Liver (tissue), 9 donors: ENCODE measurements around the gene CYB561D2. TPM values are rescaled to one million over a fixed set of nuclear protein-coding genes. Genes with fewer than 3 reads are reported as not detected.

Experiments used
- DNase-seq: peaks from one replicate; pipeline ENCODE4 v3.0.0-alpha.2; 2017; ENCODE audit warnings: low spot score
- H3K27ac ChIP-seq, 2 donors: one replicate each; pipeline ENCODE4 v1.7.0; 2013; ENCODE audit warnings: inconsistent platforms in 2 of 2, low read length in 2 of 2, control low read depth in 1 of 2, low read depth in 1 of 2, mild to moderate bottlenecking in 1 of 2
- H3K27me3 ChIP-seq, 4 donors: one replicate each; pipeline versions ENCODE4 v1.6.1 to v1.7.0; 2013; ENCODE audit warnings: low read length in 3 of 4, inconsistent platforms in 1 of 4, mild to moderate bottlenecking in 1 of 4, moderate library complexity in 1 of 4; ENCODE audit not compliant: control insufficient read depth in 4 of 4, insufficient read depth in 4 of 4
- H3K36me3 ChIP-seq, 4 donors: one replicate each; pipeline versions ENCODE4 v1.6.1 to v1.7.0; 2013; ENCODE audit warnings: low read length in 3 of 4, mild to moderate bottlenecking in 3 of 4, low read depth in 1 of 4, moderate library complexity in 1 of 4; ENCODE audit not compliant: control insufficient read depth in 4 of 4, insufficient read depth in 3 of 4
- H3K4me1 ChIP-seq, 4 donors: one replicate each; pipeline versions ENCODE4 v1.6.1 to v1.7.0; 2013; ENCODE audit warnings: low read length in 3 of 4, mild to moderate bottlenecking in 3 of 4, moderate library complexity in 1 of 4; ENCODE audit not compliant: control insufficient read depth in 4 of 4, insufficient read depth in 4 of 4
- H3K4me3 ChIP-seq, 3 donors: one replicate each; pipeline versions ENCODE4 v1.6.1 to v1.7.0; 2013; ENCODE audit warnings: low read length in 3 of 3, control low read depth in 1 of 3, low read depth in 1 of 3, mild to moderate bottlenecking in 1 of 3
- H3K9ac ChIP-seq, 2 donors: one replicate each; pipeline ENCODE4 v1.7.0; 2013; ENCODE audit warnings: low read length in 2 of 2, mild to moderate bottlenecking in 2 of 2, moderate library complexity in 2 of 2, control low read depth in 1 of 2, low read depth in 1 of 2
- H3K9me3 ChIP-seq, 4 donors: one replicate each; pipeline versions ENCODE4 v1.6.1 to v1.7.0; 2013; ENCODE audit warnings: low read length in 3 of 4; ENCODE audit not compliant: control insufficient read depth in 4 of 4
- EGR1 ChIP-seq, 2 donors: IDR thresholded peaks; 2 replicates each; pipeline ENCODE4 v1.6.1; 2016 to 2018; ENCODE audit warnings: antibody characterized with exemption in 2 of 2, low read depth in 2 of 2
- FOXA1 ChIP-seq: IDR thresholded peaks from 2 replicates; pipeline ENCODE4 v1.6.1; 2016; ENCODE audit warnings: antibody characterized with exemption
- FOXA2 ChIP-seq: IDR thresholded peaks from 2 replicates; pipeline ENCODE4 v1.6.1; 2016; ENCODE audit warnings: antibody characterized with exemption
- GABPA ChIP-seq, 2 donors: IDR thresholded peaks in 1 of 2; conservative IDR thresholded peaks in 1 of 2; 2 replicates each; pipeline ENCODE4 v1.6.1; 2016; ENCODE audit warnings: antibody characterized with exemption in 2 of 2, mild to moderate bottlenecking in 1 of 2, moderate library complexity in 1 of 2
- HNF4A ChIP-seq, 2 donors: conservative IDR thresholded peaks; 2 replicates each; pipeline ENCODE4 v1.6.1; 2016; ENCODE audit warnings: antibody characterized with exemption in 2 of 2, mild to moderate bottlenecking in 2 of 2
- HNF4G ChIP-seq: IDR thresholded peaks from 2 replicates; pipeline ENCODE4 v1.6.1; 2016; ENCODE audit warnings: antibody characterized with exemption
- NR2F2 ChIP-seq: IDR thresholded peaks from 2 replicates; pipeline ENCODE4 v1.6.1; 2016; ENCODE audit warnings: antibody characterized with exemption
- RAD21 ChIP-seq, 2 donors: IDR thresholded peaks; 2 replicates each; pipeline ENCODE4 v1.6.1; 2016; ENCODE audit warnings: antibody characterized with exemption in 2 of 2, mild to moderate bottlenecking in 2 of 2
- RXRA ChIP-seq, 2 donors: IDR thresholded peaks; 2 replicates each; pipeline ENCODE4 v1.6.1; 2017 to 2018; ENCODE audit warnings: antibody characterized with exemption in 2 of 2, mild to moderate bottlenecking in 1 of 2
- SP1 ChIP-seq: IDR thresholded peaks from 2 replicates; pipeline ENCODE4 v1.6.1; 2018; ENCODE audit warnings: antibody characterized with exemption, mild to moderate bottlenecking
- TAF1 ChIP-seq: conservative IDR thresholded peaks from 2 replicates; pipeline ENCODE4 v1.6.1; 2016; ENCODE audit warnings: antibody characterized with exemption, mild to moderate bottlenecking
- YY1 ChIP-seq: IDR thresholded peaks from 2 replicates; pipeline ENCODE4 v1.6.1; 2016; ENCODE audit warnings: antibody characterized with exemption, mild to moderate bottlenecking
- ZBTB33 ChIP-seq: IDR thresholded peaks from 2 replicates; pipeline ENCODE4 v1.6.1; 2016; ENCODE audit warnings: antibody characterized with exemption
- WGBS: extraction: QIAGEN DNeasy Blood & Tissue Kit; methylation state at CpG from one replicate; pipeline ENCODE4 v1.1.7; 2013; 5-methylcytosine and 5-hydroxymethylcytosine counted together
- polyA plus RNA-seq, 2 donors: library from polyadenylated mRNA; stranded (reverse) in 1 of 2; unstranded in 1 of 2; fragments of 200-250 nt in 1 of 2; fragments of >200 nt in 1 of 2; fragmentation: Nextera tagmentation in 1 of 2; extraction: Ambion mirVana in 1 of 2; gene quantifications; one replicate each; pipeline versions ENCODE4 v1.2.1 to v1.2.3, GENCODE V29; 2013 to 2015
- total RNA-seq, 2 donors: library from RNA; depleted of rRNA; stranded (reverse); fragments of >200 nt; gene quantifications; one replicate each; pipeline ENCODE4 v1.2.3, GENCODE V29; 2014
- TF ChIP-seq, protein P1 (sequence below): IDR thresholded peaks from 2 replicates; pipeline ENCODE4 v1.6.1; 2016; ENCODE audit warnings: antibody characterized with exemption, mild to moderate bottlenecking
- TF ChIP-seq, protein P2 (sequence below): IDR thresholded peaks from 2 replicates; pipeline ENCODE4 v1.6.1; 2016; ENCODE audit warnings: antibody characterized with exemption
- TF ChIP-seq, protein P3 (sequence below): fragments of 150-350 bp; IDR thresholded peaks from 2 replicates; pipeline ENCODE4 v1.5.1; 2017; ENCODE audit warnings: improper control_type of control experiment, low read depth, low read length; ENCODE audit not compliant: missing input control
- donor health status: healthy.
- donor health status: healthy.
- donor health status: healthy.
- donor health status: healthy.
- donor health status: healthy.

The CYB561D2 gene
- total and polyA plus RNA-seq, 4 donors, result 12.3 to 28.2 (median 22.1) TPM

- no peak for TF ChIP-seq YY1
- no peak for TF ChIP-seq RAD21 (IDR thresholded peaks at IDR 0.05)
- TF ChIP-seq TAF1, result no peak
- TF ChIP-seq FOXA2, result no peak
- no peak for TF ChIP-seq GABPA (IDR thresholded peaks at IDR 0.05 in 1 of 2, conservative IDR thresholded peaks at IDR 0.05 in 1 of 2)
- no peak for TF ChIP-seq NR2F2
- TF ChIP-seq, protein P1, sequence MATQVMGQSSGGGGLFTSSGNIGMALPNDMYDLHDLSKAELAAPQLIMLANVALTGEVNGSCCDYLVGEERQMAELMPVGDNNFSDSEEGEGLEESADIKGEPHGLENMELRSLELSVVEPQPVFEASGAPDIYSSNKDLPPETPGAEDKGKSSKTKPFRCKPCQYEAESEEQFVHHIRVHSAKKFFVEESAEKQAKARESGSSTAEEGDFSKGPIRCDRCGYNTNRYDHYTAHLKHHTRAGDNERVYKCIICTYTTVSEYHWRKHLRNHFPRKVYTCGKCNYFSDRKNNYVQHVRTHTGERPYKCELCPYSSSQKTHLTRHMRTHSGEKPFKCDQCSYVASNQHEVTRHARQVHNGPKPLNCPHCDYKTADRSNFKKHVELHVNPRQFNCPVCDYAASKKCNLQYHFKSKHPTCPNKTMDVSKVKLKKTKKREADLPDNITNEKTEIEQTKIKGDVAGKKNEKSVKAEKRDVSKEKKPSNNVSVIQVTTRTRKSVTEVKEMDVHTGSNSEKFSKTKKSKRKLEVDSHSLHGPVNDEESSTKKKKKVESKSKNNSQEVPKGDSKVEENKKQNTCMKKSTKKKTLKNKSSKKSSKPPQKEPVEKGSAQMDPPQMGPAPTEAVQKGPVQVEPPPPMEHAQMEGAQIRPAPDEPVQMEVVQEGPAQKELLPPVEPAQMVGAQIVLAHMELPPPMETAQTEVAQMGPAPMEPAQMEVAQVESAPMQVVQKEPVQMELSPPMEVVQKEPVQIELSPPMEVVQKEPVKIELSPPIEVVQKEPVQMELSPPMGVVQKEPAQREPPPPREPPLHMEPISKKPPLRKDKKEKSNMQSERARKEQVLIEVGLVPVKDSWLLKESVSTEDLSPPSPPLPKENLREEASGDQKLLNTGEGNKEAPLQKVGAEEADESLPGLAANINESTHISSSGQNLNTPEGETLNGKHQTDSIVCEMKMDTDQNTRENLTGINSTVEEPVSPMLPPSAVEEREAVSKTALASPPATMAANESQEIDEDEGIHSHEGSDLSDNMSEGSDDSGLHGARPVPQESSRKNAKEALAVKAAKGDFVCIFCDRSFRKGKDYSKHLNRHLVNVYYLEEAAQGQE, result no peak
- no peak for TF ChIP-seq HNF4G
- no peak for TF ChIP-seq FOXA1
- no peak for TF ChIP-seq HNF4A (conservative IDR thresholded peaks at IDR 0.05)
- TF ChIP-seq EGR1 (IDR thresholded peaks at IDR 0.05; ENCODE audit: low read depth in 2 of 2), result no peak
- no peak for TF ChIP-seq SP1
- no peak for TF ChIP-seq ZBTB33
- TF ChIP-seq, protein P2, sequence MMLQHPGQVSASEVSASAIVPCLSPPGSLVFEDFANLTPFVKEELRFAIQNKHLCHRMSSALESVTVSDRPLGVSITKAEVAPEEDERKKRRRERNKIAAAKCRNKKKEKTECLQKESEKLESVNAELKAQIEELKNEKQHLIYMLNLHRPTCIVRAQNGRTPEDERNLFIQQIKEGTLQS, result no peak
- no peak for TF ChIP-seq RXRA (IDR thresholded peaks at IDR 0.05)
- TF ChIP-seq, protein P3, sequence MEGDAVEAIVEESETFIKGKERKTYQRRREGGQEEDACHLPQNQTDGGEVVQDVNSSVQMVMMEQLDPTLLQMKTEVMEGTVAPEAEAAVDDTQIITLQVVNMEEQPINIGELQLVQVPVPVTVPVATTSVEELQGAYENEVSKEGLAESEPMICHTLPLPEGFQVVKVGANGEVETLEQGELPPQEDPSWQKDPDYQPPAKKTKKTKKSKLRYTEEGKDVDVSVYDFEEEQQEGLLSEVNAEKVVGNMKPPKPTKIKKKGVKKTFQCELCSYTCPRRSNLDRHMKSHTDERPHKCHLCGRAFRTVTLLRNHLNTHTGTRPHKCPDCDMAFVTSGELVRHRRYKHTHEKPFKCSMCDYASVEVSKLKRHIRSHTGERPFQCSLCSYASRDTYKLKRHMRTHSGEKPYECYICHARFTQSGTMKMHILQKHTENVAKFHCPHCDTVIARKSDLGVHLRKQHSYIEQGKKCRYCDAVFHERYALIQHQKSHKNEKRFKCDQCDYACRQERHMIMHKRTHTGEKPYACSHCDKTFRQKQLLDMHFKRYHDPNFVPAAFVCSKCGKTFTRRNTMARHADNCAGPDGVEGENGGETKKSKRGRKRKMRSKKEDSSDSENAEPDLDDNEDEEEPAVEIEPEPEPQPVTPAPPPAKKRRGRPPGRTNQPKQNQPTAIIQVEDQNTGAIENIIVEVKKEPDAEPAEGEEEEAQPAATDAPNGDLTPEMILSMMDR, result no peak
- no peaks in the 10 kb centered on the region for H3K9me3 ChIP-seq
- no peaks in the 10 kb centered on the region for H3K4me1 ChIP-seq
- no peaks in the 10 kb centered on the region for H3K36me3 ChIP-seq
- 70% methylated on average over 22 of the region's 22 CpGs for WGBS
- peaks cover 0 to 2% (median 0%) of the 10 kb centered on the region in 4 donors for H3K27me3 ChIP-seq
- H3K9ac ChIP-seq, result no peak overlapping the region
- DNase-seq, result no peak
- no peak overlapping the region for H3K4me3 ChIP-seq
- no peak overlapping the region for H3K27ac ChIP-seq
Measured at GRCh38 chr3:50374363-50375257, 23.9 kb downstream of the CYB561D2 start.
